ENCODE results near the gene SOS1.

SOS1 gene

DNA sequence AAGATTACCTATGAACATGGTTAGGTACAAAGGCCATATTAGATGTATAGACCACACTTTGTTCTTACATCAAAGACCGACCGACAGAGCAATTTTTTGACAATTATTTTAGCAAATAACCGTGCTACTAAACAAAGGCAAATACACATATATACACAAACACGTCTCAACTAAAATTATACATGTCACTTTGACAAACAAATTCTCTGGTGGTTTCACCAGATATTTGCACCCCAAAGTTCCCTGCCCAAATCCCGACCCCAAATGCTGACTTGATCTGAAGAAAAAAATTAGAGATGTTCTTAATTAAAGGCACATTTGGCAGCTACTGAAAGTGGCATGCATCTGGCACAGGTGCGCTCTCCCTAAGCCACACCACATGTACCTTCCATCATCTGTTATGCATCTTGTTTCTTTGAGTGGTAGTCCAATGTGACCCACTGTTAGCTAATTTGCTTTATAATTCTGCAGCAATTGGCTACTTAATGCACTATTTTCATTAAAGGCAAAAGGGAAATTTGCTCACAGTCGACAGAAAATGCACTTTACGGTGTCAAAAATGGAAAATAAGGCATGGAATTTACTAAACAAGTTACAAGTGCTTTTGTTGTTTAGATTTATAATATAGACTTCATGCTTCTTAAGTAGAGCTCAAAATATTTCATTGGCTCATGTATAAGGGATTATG lies 139.0 kb downstream of the SOS1 start:
- no peak overlapping the region for H3K27ac ChIP-seq (ENCODE audit: low read depth, low read length)
- H3K36me3 ChIP-seq (ENCODE audit: insufficient read depth, low read length), result peaks cover 19% of the 10 kb centered on the region
- WGBS, result 95% methylated on average over 8 of the region's 8 CpGs
- H3K9me3 ChIP-seq (ENCODE audit: insufficient read depth, low read depth, low read length), result no peaks in the 10 kb centered on the region
- no peak overlapping the region for H3K9ac ChIP-seq (ENCODE audit: low read depth, low read length)
- no peaks in the 10 kb centered on the region for H3K27me3 ChIP-seq (ENCODE audit: insufficient read depth, low read length)
- H3K4me3 ChIP-seq (ENCODE audit: low read length), result no peak overlapping the region
- peaks cover 3% of the 10 kb centered on the region; the same call in 1 of the 2 replicates for H3K4me1 ChIP-seq (ENCODE audit: insufficient read depth, low read length)

DNA sequence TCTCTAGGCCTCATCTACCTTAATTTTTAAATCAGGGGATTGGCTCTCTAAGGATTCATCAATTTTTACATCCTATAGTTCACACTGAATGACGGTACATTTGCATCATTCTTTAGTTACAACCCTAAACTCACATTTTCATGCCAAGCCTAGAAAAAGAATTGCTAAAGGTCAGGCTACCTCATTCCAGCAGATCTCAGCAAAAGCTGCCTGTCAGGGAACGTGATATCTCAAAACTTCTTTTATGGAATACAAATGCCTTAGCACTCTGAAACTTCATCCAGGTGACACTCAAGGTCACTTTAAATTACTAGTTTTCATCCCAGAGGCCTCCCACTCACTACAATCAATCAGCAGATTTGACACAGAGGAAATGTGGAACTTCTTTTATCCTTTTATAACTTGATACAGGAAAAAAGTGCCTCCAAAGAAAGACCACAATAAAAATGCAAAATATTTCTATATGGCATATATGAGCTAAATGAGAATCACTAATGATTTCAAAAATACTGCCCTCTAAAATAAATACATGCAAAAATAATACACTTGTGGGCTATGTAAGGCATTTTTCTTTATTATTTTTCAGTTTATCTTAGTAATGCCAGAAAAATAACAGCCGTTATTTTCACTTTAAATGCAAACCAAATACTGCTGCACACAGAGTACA lies 139.7 kb downstream of the SOS1 start:
- H3K9ac ChIP-seq (ENCODE audit: low read depth, low read length), result no peak overlapping the region
- no peaks in the 10 kb centered on the region for H3K9me3 ChIP-seq (ENCODE audit: insufficient read depth, low read depth, low read length)
- H3K4me1 ChIP-seq (ENCODE audit: insufficient read depth, low read length), result peaks cover 3% of the 10 kb centered on the region; the same call in 1 of the 2 replicates
- no peak overlapping the region for H3K4me3 ChIP-seq (ENCODE audit: low read length)
- H3K27ac ChIP-seq (ENCODE audit: low read depth, low read length), result no peak overlapping the region
- peaks cover 16% of the 10 kb centered on the region for H3K36me3 ChIP-seq (ENCODE audit: insufficient read depth, low read length)
- no peaks in the 10 kb centered on the region for H3K27me3 ChIP-seq (ENCODE audit: insufficient read depth, low read length)
- WGBS, result 88% methylated on average over 3 of the region's 3 CpGs

DNA sequence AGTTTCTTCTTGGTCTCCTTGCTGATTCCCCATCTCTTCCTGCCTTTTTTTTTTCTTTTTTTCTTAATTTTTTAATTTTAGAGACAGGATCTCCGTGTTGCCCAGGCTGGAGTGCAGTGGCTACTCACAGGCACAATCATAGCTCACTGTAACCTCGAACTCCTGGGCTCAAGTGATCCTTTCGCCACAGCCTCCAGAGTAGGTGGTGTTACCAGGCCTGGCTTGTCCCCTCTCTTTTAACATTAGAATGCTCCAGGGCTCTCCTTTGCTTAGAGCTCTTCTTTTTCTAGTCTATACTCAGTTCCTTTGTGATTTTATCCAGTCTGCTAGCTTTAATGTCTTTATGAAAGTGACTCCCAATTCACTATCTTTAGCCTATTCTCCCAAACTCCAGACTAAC lies 141.9 kb downstream of the SOS1 start:
- H3K4me3 ChIP-seq (ENCODE audit: low read length), result no peak overlapping the region
- H3K27me3 ChIP-seq (ENCODE audit: insufficient read depth, low read length), result no peaks in the 10 kb centered on the region
- no peak overlapping the region for H3K27ac ChIP-seq (ENCODE audit: low read depth, low read length)
- 86% methylated on average over 3 of the region's 3 CpGs for WGBS
- peaks cover 3% of the 10 kb centered on the region; the same call in 1 of the 2 replicates for H3K4me1 ChIP-seq (ENCODE audit: insufficient read depth, low read length)
- no peak overlapping the region for H3K9ac ChIP-seq (ENCODE audit: low read depth, low read length)
- no peaks in the 10 kb centered on the region for H3K36me3 ChIP-seq (ENCODE audit: insufficient read depth, low read length)
- H3K9me3 ChIP-seq (ENCODE audit: insufficient read depth, low read depth, low read length), result no peaks in the 10 kb centered on the region

DNA sequence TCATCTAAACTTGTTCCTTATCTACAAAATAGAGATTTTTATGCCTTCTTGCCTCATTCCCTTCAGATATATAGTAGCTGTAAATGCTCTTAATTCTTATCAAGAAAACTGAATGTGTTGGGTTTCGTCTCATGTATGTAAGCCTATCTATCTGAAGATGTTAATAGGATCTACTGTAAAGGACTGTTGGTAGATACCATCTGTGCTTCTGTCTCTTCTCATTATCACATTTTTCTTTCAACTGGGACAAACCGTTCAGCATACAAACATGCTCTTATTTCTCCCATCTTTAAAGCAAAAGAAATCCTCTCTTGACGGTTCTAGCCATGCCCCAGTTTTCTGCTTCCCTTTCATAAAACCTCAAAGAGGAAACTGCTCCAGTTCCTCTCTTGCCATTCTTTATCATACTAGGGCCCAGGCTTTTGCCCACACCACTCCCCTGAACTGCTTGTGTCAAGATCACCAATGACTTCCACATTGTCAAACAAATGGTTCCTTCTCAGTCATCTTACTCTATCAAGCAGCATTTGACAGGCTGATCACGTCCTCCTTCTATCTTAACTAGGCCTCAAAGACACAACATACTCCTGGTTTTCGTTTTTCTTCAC lies 142.5 kb downstream of the SOS1 start:
- H3K27me3 ChIP-seq (ENCODE audit: insufficient read depth, low read length), result no peaks in the 10 kb centered on the region
- H3K4me3 ChIP-seq (ENCODE audit: low read length), result no peak overlapping the region
- no peak overlapping the region for H3K9ac ChIP-seq (ENCODE audit: low read depth, low read length)
- no peaks in the 10 kb centered on the region for H3K36me3 ChIP-seq (ENCODE audit: insufficient read depth, low read length)
- H3K4me1 ChIP-seq (ENCODE audit: insufficient read depth, low read length), result peaks cover 3% of the 10 kb centered on the region; the same call in 1 of the 2 replicates
- 84% methylated on average over 5 of the region's 5 CpGs for WGBS
- no peak overlapping the region for H3K27ac ChIP-seq (ENCODE audit: low read depth, low read length)
- H3K9me3 ChIP-seq (ENCODE audit: insufficient read depth, low read depth, low read length), result no peaks in the 10 kb centered on the region

DNA sequence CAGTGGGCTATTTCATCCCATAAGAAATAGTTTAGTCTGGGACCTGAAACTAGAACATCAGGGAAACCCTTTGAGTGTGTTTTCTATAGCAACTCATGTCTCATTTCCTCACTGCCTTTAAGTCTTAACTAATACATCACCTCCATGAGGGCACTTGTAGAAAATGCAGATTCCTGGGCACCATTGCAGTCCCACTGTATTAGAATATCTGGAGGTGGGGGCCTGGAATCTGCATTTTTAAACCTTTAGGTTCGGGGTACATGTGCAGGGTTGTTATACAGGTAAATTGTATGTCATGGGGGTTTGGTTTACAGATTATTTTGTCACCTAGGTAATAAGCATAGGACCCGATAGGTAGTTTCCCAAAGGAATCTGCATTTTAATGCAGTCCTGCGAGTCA lies 143.8 kb downstream of the SOS1 start:
- H3K9ac ChIP-seq (ENCODE audit: low read depth, low read length), result no peak overlapping the region
- H3K9me3 ChIP-seq (ENCODE audit: insufficient read depth, low read depth, low read length), result no peaks in the 10 kb centered on the region
- no peaks in the 10 kb centered on the region for H3K36me3 ChIP-seq (ENCODE audit: insufficient read depth, low read length)
- H3K4me3 ChIP-seq (ENCODE audit: low read length), result no peak overlapping the region
- peaks cover 2% of the 10 kb centered on the region; the same call in 1 of the 2 replicates for H3K4me1 ChIP-seq (ENCODE audit: insufficient read depth, low read length)
- H3K27ac ChIP-seq (ENCODE audit: low read depth, low read length), result no peak overlapping the region
- WGBS, result 92% methylated on average over 2 of the region's 3 CpGs
- no peaks in the 10 kb centered on the region for H3K27me3 ChIP-seq (ENCODE audit: insufficient read depth, low read length)

DNA sequence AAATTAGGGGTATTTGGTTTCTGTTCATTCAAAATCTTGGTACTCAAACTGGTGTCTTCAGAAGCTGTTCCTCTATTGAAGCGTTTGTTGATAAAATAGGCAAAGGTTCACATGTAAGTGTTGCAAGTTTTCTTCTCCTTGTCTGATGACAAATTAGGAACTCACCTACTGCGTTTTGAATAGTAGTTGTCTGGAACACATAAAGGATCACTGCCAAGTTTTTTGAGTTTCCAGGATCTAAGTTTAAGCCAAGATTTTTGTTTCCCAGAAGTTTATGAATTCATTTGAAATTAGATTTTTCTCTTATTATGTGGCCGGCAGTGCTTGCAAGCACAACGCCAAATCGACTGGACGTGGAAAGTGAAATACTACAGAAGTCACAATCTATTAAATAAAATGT lies 145.8 kb downstream of the SOS1 start:
- H3K9me3 ChIP-seq (ENCODE audit: insufficient read depth, low read depth, low read length), result no peaks in the 10 kb centered on the region
- no peaks in the 10 kb centered on the region for H3K36me3 ChIP-seq (ENCODE audit: insufficient read depth, low read length)
- H3K9ac ChIP-seq (ENCODE audit: low read depth, low read length), result no peak overlapping the region
- H3K4me3 ChIP-seq (ENCODE audit: low read length), result no peak overlapping the region
- no peaks in the 10 kb centered on the region for H3K4me1 ChIP-seq (ENCODE audit: insufficient read depth, low read length)
- H3K27ac ChIP-seq (ENCODE audit: low read depth, low read length), result no peak overlapping the region
- WGBS, result 95% methylated on average over 6 of the region's 6 CpGs
- no peaks in the 10 kb centered on the region for H3K27me3 ChIP-seq (ENCODE audit: insufficient read depth, low read length)

DNA sequence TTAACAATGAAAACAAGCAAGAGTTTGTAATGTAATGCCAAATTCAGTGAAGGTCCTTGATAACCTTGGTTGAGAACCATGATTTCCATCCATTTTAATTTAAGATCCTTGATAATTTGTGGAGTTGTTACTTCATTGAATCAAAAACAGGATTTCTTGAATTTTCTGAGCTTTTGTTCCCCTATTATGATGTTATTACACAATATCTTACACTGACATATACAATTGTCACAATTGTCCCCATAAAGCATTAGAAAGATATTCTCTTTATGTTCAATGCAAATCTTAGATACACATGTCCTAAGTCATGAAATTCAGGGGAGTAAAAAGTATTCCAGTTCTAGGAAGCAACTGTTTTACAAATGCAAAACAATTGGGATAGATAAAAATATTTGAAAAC lies 147.6 kb downstream of the SOS1 start:
- H3K36me3 ChIP-seq (ENCODE audit: insufficient read depth, low read length), result no peaks in the 10 kb centered on the region
- H3K4me1 ChIP-seq (ENCODE audit: insufficient read depth, low read length), result no peaks in the 10 kb centered on the region
- H3K27ac ChIP-seq (ENCODE audit: low read depth, low read length), result no peak overlapping the region
- no peaks in the 10 kb centered on the region for H3K27me3 ChIP-seq (ENCODE audit: insufficient read depth, low read length)
- no peak overlapping the region for H3K4me3 ChIP-seq (ENCODE audit: low read length)
- H3K9ac ChIP-seq (ENCODE audit: low read depth, low read length), result no peak overlapping the region
- no peaks in the 10 kb centered on the region for H3K9me3 ChIP-seq (ENCODE audit: insufficient read depth, low read depth, low read length)

DNA sequence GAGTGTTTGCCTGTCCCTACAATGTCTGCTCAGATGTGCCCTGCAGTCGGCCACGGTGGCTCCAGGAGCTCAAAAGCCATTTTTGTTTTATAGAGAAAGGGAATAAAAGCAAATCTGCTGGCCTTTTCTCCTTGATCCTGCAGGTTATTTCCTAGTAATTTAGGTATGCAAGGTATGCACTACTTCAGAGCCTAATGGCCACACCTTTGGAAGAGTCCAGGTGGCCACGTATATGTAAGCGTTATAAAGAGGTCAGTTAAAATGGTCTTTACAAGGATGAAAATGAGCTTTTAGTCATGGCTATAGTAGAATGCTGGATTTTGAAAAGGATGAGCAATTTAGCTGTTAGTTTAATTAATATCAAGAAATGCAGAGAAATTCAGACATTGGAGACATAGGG lies 149.5 kb downstream of the SOS1 start:
- WGBS, result 92% methylated on average over 4 of the region's 4 CpGs
- Histone ChIP-seq H3K27ac (ENCODE audit: low read depth, low read length) (no peak overlapping the region), H3K9me3 (ENCODE audit: insufficient read depth, low read depth, low read length) (no peaks in the 10 kb centered on the region), H3K27me3 (ENCODE audit: insufficient read depth, low read length) (no peaks in the 10 kb centered on the region), H3K4me3 (ENCODE audit: low read length) (no peak overlapping the region), H3K4me1 (ENCODE audit: insufficient read depth, low read length) (peaks cover 6% of the 10 kb centered on the region), H3K36me3 (ENCODE audit: insufficient read depth, low read length) (no peaks in the 10 kb centered on the region), H3K9ac (ENCODE audit: low read depth, low read length) (no peak overlapping the region)

DNA sequence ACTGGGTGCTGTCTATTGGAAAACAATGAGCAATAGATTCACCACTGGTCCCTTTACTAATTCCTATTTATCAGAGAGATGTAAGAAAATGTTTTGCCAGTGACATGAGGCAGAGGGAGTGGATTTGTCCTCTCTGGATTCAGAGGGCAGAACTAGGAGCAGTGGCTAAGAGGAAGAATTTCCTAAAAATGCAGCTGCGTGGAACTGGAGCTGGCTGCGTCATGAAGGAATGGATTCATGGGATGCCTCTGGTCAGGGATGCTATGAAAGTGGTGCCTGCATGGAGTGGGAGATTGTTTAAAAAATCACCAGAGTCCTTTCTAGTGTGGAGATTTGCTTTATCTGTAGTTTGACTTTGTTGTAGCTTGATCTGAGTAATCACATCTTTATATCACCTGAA lies 152.8 kb downstream of the SOS1 start:
- H3K4me3 ChIP-seq (ENCODE audit: low read length), result no peak overlapping the region
- WGBS, result 92% methylated on average over 2 of the region's 2 CpGs
- H3K9ac ChIP-seq (ENCODE audit: low read depth, low read length), result no peak overlapping the region
- H3K36me3 ChIP-seq (ENCODE audit: insufficient read depth, low read length), result no peaks in the 10 kb centered on the region
- H3K27ac ChIP-seq (ENCODE audit: low read depth, low read length), result no peak overlapping the region
- H3K27me3 ChIP-seq (ENCODE audit: insufficient read depth, low read length), result no peaks in the 10 kb centered on the region
- peaks cover 7% of the 10 kb centered on the region for H3K4me1 ChIP-seq (ENCODE audit: insufficient read depth, low read length)
- no peaks in the 10 kb centered on the region for H3K9me3 ChIP-seq (ENCODE audit: insufficient read depth, low read depth, low read length)

DNA sequence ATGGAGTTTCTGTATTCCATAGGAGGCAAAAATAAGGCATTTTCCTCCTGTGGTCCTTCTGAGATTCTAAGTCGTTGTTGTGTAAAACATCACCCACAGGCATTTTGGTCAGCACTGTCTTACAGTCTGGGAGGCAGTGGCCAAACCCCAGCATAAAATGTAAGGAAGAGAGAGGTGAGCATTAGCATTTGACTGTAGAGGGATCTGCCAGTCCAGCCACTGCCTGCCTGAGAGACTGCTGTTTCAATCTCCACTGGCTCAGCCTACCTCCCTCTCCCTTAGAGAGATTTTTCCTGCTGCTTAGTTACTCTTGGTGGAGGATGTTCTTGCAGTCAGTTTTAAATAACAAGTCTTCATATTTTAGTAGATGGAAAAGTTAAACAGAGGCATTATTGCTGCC lies 154.2 kb downstream of the SOS1 start:
- H3K27ac ChIP-seq (ENCODE audit: low read depth, low read length), result no peak overlapping the region
- peaks cover 7% of the 10 kb centered on the region for H3K4me1 ChIP-seq (ENCODE audit: insufficient read depth, low read length)
- 55% methylated on average over 1 of the region's 1 CpG for WGBS
- H3K4me3 ChIP-seq (ENCODE audit: low read length), result no peak overlapping the region
- no peak overlapping the region for H3K9ac ChIP-seq (ENCODE audit: low read depth, low read length)
- no peaks in the 10 kb centered on the region for H3K9me3 ChIP-seq (ENCODE audit: insufficient read depth, low read depth, low read length)
- H3K27me3 ChIP-seq (ENCODE audit: insufficient read depth, low read length), result peaks cover under 1% of the 10 kb centered on the region; the same call in 1 of the 2 replicates
- H3K36me3 ChIP-seq (ENCODE audit: insufficient read depth, low read length), result no peaks in the 10 kb centered on the region

DNA sequence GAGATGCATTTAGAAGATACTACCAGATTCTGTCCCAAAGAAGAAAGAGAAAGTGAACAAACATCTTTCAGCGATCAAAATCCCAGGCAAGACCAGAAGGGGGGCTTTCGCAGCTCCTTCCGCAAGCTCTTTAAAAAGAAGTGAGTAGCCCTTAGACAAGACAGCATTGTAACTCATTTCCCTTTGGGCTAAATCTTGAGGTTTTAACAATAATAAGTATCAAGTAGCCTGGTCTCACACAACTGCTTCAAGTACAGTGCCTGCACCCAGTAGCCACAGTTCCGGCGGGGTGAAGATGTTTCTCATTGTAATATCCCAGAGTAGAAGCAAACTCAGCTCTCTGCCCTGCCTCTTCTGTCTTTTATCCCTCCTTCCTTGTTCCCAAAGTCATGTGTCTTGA lies 154.8 kb downstream of the SOS1 start:
- Histone ChIP-seq H3K9me3 (ENCODE audit: insufficient read depth, low read depth, low read length) (no peaks in the 10 kb centered on the region), H3K4me1 (ENCODE audit: insufficient read depth, low read length) (peaks cover 7% of the 10 kb centered on the region), H3K4me3 (ENCODE audit: low read length) (no peak overlapping the region), H3K9ac (ENCODE audit: low read depth, low read length) (no peak overlapping the region), H3K27me3 (ENCODE audit: insufficient read depth, low read length) (peaks cover 7% of the 10 kb centered on the region), H3K27ac (ENCODE audit: low read depth, low read length) (no peak overlapping the region), H3K36me3 (ENCODE audit: insufficient read depth, low read length) (no peaks in the 10 kb centered on the region)
- 91% methylated on average over 5 of the region's 5 CpGs for WGBS
